Astrocyte (in vitro differentiated cells and primary cell): ENCODE measurements around the gene BICD1. TPM values are rescaled to one million over a fixed set of nuclear protein-coding genes. Genes with fewer than 3 reads are reported as not detected.

ENCODE experiments used
- DNase-seq: peaks from one replicate; pipeline ENCODE4 v3.0.0-alpha.2; 2010; ENCODE audit warnings: low read depth
- FAIRE-seq: peaks from 2 replicates; lab custom pipeline; 2011; peaks lifted over from hg19 to GRCh38; lab: Jason Lieb, UNC
- H2AFZ ChIP-seq: 2 replicates; pipeline ENCODE4 v1.6.0; 2012; ENCODE audit warnings: low read depth, low read length, inconsistent platforms
- H3K27ac ChIP-seq: 2 replicates; pipeline ENCODE4 v1.5.1; 2011; ENCODE audit warnings: low read depth, low read length, inconsistent platforms
- H3K27me3 ChIP-seq: 2 replicates; pipeline ENCODE4 v1.6.0; 2011; ENCODE audit warnings: low read length, inconsistent platforms; ENCODE audit not compliant: insufficient read depth
- H3K36me3 ChIP-seq: 2 replicates; pipeline ENCODE4 v1.5.1; 2011; ENCODE audit warnings: low read length, inconsistent platforms; ENCODE audit not compliant: insufficient read depth
- H3K4me1 ChIP-seq: 2 replicates; pipeline ENCODE4 v1.5.1; 2011; ENCODE audit warnings: low read length, inconsistent platforms; ENCODE audit not compliant: insufficient read depth
- H3K4me2 ChIP-seq: 2 replicates; pipeline ENCODE4 v1.6.0; 2012; ENCODE audit warnings: low read length, inconsistent platforms
- H3K4me3 ChIP-seq: 2 replicates; pipeline ENCODE4 v1.5.1; 2011; ENCODE audit warnings: low read depth, mild to moderate bottlenecking, low read length, inconsistent platforms; ENCODE audit not compliant: insufficient read depth
- H3K79me2 ChIP-seq: 2 replicates; pipeline ENCODE4 v1.6.0; 2012; ENCODE audit warnings: mild to moderate bottlenecking, low read length, inconsistent platforms; ENCODE audit not compliant: insufficient read depth
- H3K9ac ChIP-seq: 2 replicates; pipeline ENCODE4 v1.6.0; 2012; ENCODE audit warnings: mild to moderate bottlenecking, low read length, inconsistent platforms
- H3K9me3 ChIP-seq: 2 replicates; pipeline ENCODE4 v1.5.1; 2012; ENCODE audit warnings: low read depth, mild to moderate bottlenecking, low read length, inconsistent platforms; ENCODE audit not compliant: insufficient read depth
- H4K20me1 ChIP-seq: 2 replicates; pipeline ENCODE4 v1.6.0; 2012; ENCODE audit warnings: low read length, inconsistent platforms; ENCODE audit not compliant: insufficient read depth
- H3K27ac Mint-ChIP-seq: one replicate; pipeline ENCODE4 v1.8.0; 2021; ENCODE audit warnings: mild to moderate bottlenecking, mixed read lengths; ENCODE audit not compliant: unreplicated experiment
- H3K27me3 Mint-ChIP-seq: one replicate; pipeline ENCODE4 v1.8.0; 2021; ENCODE audit warnings: low read depth, mixed read lengths; ENCODE audit not compliant: unreplicated experiment
- H3K36me3 Mint-ChIP-seq: one replicate; pipeline ENCODE4 v1.8.0; 2021; ENCODE audit warnings: low read depth, mixed read lengths; ENCODE audit not compliant: unreplicated experiment
- H3K4me1 Mint-ChIP-seq: one replicate; pipeline ENCODE4 v1.8.0; 2021; ENCODE audit warnings: low read depth, mixed read lengths; ENCODE audit not compliant: unreplicated experiment
- H3K4me3 Mint-ChIP-seq: one replicate; pipeline ENCODE4 v1.8.0; 2021; ENCODE audit warnings: mild to moderate bottlenecking, moderate library complexity, mixed read lengths; ENCODE audit not compliant: unreplicated experiment
- H3K9me3 Mint-ChIP-seq: one replicate; pipeline ENCODE4 v1.8.0; 2021; ENCODE audit warnings: mild to moderate bottlenecking, mixed read lengths; ENCODE audit not compliant: unreplicated experiment
- EZH2 ChIP-seq: IDR thresholded peaks from 2 replicates; pipeline ENCODE4 v1.6.1; 2012; ENCODE audit warnings: mild to moderate bottlenecking, low read length, inconsistent platforms; ENCODE audit not compliant: insufficient read depth
- total RNA-seq: library from RNA; stranded (reverse); gene quantifications from 2 replicates; pipeline ENCODE4 v1.2.1, GENCODE V29; 2021
- TF ChIP-seq, protein P1 (sequence below): IDR thresholded peaks from 2 replicates; pipeline ENCODE4 v1.5.1; 2011; ENCODE audit warnings: low read depth, mild to moderate bottlenecking, inconsistent platforms, low read length, moderate library complexity; ENCODE audit not compliant: insufficient read depth

BICD1 gene
- total RNA-seq, 1 donor from 2014 or later = 28.7 TPM

DNA sequence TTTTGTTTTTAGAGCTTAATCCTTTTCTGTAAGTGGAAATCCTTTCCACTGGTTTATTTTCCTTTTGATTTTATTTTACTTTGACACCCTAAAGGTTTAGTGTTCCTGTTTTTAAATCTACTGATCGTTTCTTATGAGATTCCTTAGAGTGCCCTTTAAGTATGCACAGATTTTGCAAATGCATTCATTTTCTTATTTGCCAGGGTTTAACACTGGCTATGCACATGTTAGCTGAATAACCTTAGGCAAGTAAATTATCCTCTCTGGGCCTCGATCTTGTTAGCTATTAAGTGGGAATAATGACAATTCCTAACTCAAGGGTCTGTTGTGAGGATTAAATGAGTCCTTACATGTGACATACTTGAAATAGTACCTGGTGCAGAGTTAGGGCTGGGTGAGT lies 136.0 kb downstream of the BICD1 start:
- peaks cover 11% of the 10 kb centered on the region for H3K36me3 Mint-ChIP-seq
- FAIRE-seq = no peak
- H3K27ac ChIP-seq = no peak overlapping the region
- no peaks in the 10 kb centered on the region for H3K27me3 ChIP-seq
- no peaks in the 10 kb centered on the region for H3K9me3 ChIP-seq
- no peak for TF ChIP-seq EZH2
- TF ChIP-seq, protein P1, sequence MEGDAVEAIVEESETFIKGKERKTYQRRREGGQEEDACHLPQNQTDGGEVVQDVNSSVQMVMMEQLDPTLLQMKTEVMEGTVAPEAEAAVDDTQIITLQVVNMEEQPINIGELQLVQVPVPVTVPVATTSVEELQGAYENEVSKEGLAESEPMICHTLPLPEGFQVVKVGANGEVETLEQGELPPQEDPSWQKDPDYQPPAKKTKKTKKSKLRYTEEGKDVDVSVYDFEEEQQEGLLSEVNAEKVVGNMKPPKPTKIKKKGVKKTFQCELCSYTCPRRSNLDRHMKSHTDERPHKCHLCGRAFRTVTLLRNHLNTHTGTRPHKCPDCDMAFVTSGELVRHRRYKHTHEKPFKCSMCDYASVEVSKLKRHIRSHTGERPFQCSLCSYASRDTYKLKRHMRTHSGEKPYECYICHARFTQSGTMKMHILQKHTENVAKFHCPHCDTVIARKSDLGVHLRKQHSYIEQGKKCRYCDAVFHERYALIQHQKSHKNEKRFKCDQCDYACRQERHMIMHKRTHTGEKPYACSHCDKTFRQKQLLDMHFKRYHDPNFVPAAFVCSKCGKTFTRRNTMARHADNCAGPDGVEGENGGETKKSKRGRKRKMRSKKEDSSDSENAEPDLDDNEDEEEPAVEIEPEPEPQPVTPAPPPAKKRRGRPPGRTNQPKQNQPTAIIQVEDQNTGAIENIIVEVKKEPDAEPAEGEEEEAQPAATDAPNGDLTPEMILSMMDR = no peak
- H2AFZ ChIP-seq = no peak overlapping the region
- H3K4me2 ChIP-seq = no peak overlapping the region
- H3K9ac ChIP-seq = no peak overlapping the region
- H3K4me3 ChIP-seq = no peak overlapping the region
- H3K4me1 Mint-ChIP-seq = peaks cover 9% of the 10 kb centered on the region
- H4K20me1 ChIP-seq = peaks cover 24% of the 10 kb centered on the region
- H3K27ac Mint-ChIP-seq = no peak overlapping the region
- DNase-seq = no peak
- H3K9me3 Mint-ChIP-seq = peaks cover 4% of the 10 kb centered on the region
- H3K36me3 ChIP-seq = no peaks in the 10 kb centered on the region
- H3K79me2 ChIP-seq = peaks cover 48% of the 10 kb centered on the region
- H3K4me3 Mint-ChIP-seq = no peak overlapping the region
- H3K4me1 ChIP-seq = peaks cover 6% of the 10 kb centered on the region
- H3K27me3 Mint-ChIP-seq = no peaks in the 10 kb centered on the region

DNA sequence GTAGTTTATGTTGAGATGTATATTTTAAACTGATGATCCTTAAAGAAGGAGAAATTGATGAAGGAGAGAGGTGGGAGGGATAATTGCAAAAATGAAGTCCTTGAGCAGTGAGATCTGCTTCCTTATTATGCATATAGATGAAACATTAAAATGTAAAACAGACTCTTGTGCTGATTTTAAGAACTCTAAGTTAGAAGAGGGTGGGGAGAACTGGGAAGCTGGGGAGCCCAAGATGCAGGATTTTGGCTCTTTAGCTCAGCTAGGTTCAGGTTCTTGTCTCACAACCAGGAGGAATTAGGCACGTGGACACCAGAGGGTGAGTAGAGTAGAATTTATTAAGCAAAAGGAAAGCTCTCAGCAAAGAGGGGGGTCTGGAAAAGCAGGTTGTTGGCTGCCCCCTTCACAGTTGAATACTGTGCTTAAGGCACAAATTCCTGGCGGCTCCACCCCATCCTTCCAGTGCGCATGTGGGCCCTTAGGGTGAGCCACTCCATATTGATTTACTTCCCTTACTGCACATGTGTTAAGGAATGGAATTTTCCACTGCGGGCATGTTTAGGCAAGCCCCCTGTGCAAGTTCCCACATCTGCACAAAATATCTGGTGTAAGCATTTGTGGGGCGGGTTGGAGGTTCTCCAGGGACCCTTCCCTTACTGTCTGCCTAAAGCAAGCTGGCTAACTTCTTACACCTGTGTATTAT lies 141.9 kb downstream of the BICD1 start:
- peaks cover 2% of the 10 kb centered on the region for H3K9me3 Mint-ChIP-seq
- no peaks in the 10 kb centered on the region for H3K4me1 ChIP-seq
- FAIRE-seq = no peak
- H3K9ac ChIP-seq = no peak overlapping the region
- H3K4me3 ChIP-seq = no peak overlapping the region
- no peak overlapping the region for H2AFZ ChIP-seq
- H3K27ac ChIP-seq = no peak overlapping the region
- peaks cover 60% of the 10 kb centered on the region for H3K79me2 ChIP-seq
- TF ChIP-seq, protein P1 = no peak
- TF ChIP-seq EZH2 = no peak
- H3K27ac Mint-ChIP-seq = peak overlapping the region; percentile 92
- no peak overlapping the region for H3K4me2 ChIP-seq
- DNase-seq = no peak
- H3K36me3 Mint-ChIP-seq = peaks cover 7% of the 10 kb centered on the region
- H3K4me1 Mint-ChIP-seq = peaks cover 10% of the 10 kb centered on the region
- H3K9me3 ChIP-seq = no peaks in the 10 kb centered on the region
- H3K4me3 Mint-ChIP-seq = no peak overlapping the region
- peaks cover 18% of the 10 kb centered on the region for H4K20me1 ChIP-seq
- no peaks in the 10 kb centered on the region for H3K27me3 ChIP-seq
- H3K27me3 Mint-ChIP-seq = no peaks in the 10 kb centered on the region
- H3K36me3 ChIP-seq = no peaks in the 10 kb centered on the region

DNA sequence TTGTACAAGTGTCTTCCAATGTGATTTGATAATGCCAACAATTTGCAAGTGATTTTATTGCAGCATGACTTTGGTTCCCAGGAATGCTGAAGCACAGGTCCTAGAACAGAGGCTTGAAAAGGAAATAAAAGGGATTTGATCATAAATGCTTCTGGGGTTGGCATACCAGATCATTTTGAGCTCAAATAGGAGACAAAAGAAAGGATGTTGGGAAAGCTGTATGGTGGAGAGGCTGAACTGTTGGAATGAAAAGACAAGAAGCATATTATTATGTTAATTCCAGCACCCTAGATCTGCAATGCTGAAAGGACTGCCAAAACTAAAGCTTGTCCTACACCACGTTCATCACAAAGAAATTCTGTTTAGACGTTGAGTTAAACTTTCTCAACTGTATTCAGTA lies 143.1 kb downstream of the BICD1 start:
- peaks cover 10% of the 10 kb centered on the region for H3K4me1 Mint-ChIP-seq
- H3K36me3 Mint-ChIP-seq = peaks cover 9% of the 10 kb centered on the region
- DNase-seq (no peak), FAIRE-seq (no peak)
- Histone ChIP-seq H3K9ac (no peak overlapping the region), H4K20me1 (peaks cover 25% of the 10 kb centered on the region), H3K9me3 (no peaks in the 10 kb centered on the region), H3K4me3 (no peak overlapping the region), H3K4me1 (no peaks in the 10 kb centered on the region), H3K27me3 (no peaks in the 10 kb centered on the region), H3K4me2 (no peak overlapping the region), H2AFZ (no peak overlapping the region), H3K27ac (no peak overlapping the region), H3K79me2 (peaks cover 65% of the 10 kb centered on the region), H3K36me3 (no peaks in the 10 kb centered on the region)
- H3K9me3 Mint-ChIP-seq = peaks cover 2% of the 10 kb centered on the region
- no peak overlapping the region for H3K27ac Mint-ChIP-seq
- no peaks in the 10 kb centered on the region for H3K27me3 Mint-ChIP-seq
- TF ChIP-seq, protein P1 = no peak
- no peak for TF ChIP-seq EZH2
- H3K4me3 Mint-ChIP-seq = no peak overlapping the region
